Measurements from ENCODE around the gene TMBIM6.

The TMBIM6 gene

GRCh38 chr12:49800421-49801140, 59.2 kb downstream of the TMBIM6 start:
- no peak for DNase-seq (ENCODE audit: extremely low read depth, low read depth)
- no peak for TF ChIP-seq CTCF (IDR thresholded peaks at IDR 0.05; ENCODE audit: low read depth, low read length)

GRCh38 chr12:49801141-49802063, 60.0 kb downstream of the TMBIM6 start:
- DNase-seq (ENCODE audit: extremely low read depth, low read depth), result no peak
- TF ChIP-seq CTCF (IDR thresholded peaks at IDR 0.05; ENCODE audit: low read depth, low read length), result no peak

- DNase-seq (ENCODE audit: extremely low read depth, low read depth), result no peak
- TF ChIP-seq CTCF (IDR thresholded peaks at IDR 0.05; ENCODE audit: low read depth, low read length), result no peak
Observed at GRCh38 chr12:49803693-49804450, 62.5 kb downstream of the TMBIM6 start.

- no peak for DNase-seq (ENCODE audit: extremely low read depth, low read depth)
- no peak for TF ChIP-seq CTCF (IDR thresholded peaks at IDR 0.05; ENCODE audit: low read depth, low read length)
Observed at GRCh38 chr12:49804821-49805220, 63.5 kb downstream of the TMBIM6 start.

GRCh38 chr12:49805409-49805808, 64.1 kb downstream of the TMBIM6 start:
- TF ChIP-seq CTCF (IDR thresholded peaks at IDR 0.05; ENCODE audit: low read depth, low read length), result no peak
- DNase-seq (ENCODE audit: extremely low read depth, low read depth), result no peak

- TF ChIP-seq CTCF (IDR thresholded peaks at IDR 0.05; ENCODE audit: low read depth, low read length), result no peak
- no peak for DNase-seq (ENCODE audit: extremely low read depth, low read depth)
Observed at GRCh38 chr12:49806321-49806813, 65.0 kb downstream of the TMBIM6 start.

Data from AG09319 (cell line).